ENCODE data around the gene COPS2.

DNA sequence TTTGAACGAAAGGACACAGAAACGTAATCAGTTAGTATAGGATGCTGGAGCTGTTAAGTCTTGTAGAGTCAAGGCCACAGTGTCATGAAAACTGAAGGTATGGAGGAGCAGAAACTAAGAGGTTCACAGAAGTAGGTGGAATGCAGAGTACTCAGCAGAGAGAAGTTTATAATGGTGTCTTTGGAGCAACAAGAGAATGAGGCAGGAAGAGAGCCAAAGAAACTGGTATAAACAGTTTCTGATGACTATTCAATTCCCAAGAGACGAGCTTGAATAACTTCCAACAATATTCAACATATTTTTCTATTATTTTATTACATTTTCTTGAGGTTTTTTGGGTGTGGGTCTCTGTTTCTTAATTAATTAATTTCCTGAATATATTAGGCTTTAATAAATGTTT is 44.3 kb upstream of the COPS2 start:
- TF ChIP-seq EP300 (IDR thresholded peaks at IDR 0.05; ENCODE audit: borderline replicate concordance in 1 of 2, control insufficient read depth in 1 of 2, low read depth in 2 of 2, low read length in 2 of 2) (no peak), KDM1A (IDR thresholded peaks at IDR 0.05; ENCODE audit: borderline replicate concordance) (no peak), STAT3 (IDR thresholded peaks at IDR 0.05; ENCODE audit: low read depth, low read length) (no peak), POLR2A (IDR thresholded peaks at IDR 0.05; ENCODE audit: low read depth, low read length) (no peak), TCF7 (IDR thresholded peaks at IDR 0.05; ENCODE audit: borderline replicate concordance) (no peak), POLR2AphosphoS2 (IDR thresholded peaks at IDR 0.05; ENCODE audit: low read depth, low read length) (no peak), SUPT20H (IDR thresholded peaks at IDR 0.05; ENCODE audit: borderline replicate concordance, control insufficient read depth, low read depth, low read length) (no peak), MXI1 (IDR thresholded peaks at IDR 0.05; ENCODE audit: low read depth, low read length) (no peak), RFX5 (IDR thresholded peaks at IDR 0.05; ENCODE audit: low read depth, low read length) (no peak), MEF2A (IDR thresholded peaks at IDR 0.05; ENCODE audit: insufficient read depth, low read depth, low read length) (no peak)
- TF ChIP-seq, protein P1, sequence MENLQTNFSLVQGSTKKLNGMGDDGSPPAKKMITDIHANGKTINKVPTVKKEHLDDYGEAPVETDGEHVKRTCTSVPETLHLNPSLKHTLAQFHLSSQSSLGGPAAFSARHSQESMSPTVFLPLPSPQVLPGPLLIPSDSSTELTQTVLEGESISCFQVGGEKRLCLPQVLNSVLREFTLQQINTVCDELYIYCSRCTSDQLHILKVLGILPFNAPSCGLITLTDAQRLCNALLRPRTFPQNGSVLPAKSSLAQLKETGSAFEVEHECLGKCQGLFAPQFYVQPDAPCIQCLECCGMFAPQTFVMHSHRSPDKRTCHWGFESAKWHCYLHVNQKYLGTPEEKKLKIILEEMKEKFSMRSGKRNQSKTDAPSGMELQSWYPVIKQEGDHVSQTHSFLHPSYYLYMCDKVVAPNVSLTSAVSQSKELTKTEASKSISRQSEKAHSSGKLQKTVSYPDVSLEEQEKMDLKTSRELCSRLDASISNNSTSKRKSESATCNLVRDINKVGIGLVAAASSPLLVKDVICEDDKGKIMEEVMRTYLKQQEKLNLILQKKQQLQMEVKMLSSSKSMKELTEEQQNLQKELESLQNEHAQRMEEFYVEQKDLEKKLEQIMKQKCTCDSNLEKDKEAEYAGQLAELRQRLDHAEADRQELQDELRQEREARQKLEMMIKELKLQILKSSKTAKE (IDR thresholded peaks at IDR 0.05; ENCODE audit: low read depth, poor library complexity, severe bottlenecking), result no peak
- TF ChIP-seq, protein P2, sequence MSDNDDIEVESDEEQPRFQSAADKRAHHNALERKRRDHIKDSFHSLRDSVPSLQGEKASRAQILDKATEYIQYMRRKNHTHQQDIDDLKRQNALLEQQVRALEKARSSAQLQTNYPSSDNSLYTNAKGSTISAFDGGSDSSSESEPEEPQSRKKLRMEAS (IDR thresholded peaks at IDR 0.05; ENCODE audit: low read depth, low read length), result no peak
- TF ChIP-seq, protein P3, sequence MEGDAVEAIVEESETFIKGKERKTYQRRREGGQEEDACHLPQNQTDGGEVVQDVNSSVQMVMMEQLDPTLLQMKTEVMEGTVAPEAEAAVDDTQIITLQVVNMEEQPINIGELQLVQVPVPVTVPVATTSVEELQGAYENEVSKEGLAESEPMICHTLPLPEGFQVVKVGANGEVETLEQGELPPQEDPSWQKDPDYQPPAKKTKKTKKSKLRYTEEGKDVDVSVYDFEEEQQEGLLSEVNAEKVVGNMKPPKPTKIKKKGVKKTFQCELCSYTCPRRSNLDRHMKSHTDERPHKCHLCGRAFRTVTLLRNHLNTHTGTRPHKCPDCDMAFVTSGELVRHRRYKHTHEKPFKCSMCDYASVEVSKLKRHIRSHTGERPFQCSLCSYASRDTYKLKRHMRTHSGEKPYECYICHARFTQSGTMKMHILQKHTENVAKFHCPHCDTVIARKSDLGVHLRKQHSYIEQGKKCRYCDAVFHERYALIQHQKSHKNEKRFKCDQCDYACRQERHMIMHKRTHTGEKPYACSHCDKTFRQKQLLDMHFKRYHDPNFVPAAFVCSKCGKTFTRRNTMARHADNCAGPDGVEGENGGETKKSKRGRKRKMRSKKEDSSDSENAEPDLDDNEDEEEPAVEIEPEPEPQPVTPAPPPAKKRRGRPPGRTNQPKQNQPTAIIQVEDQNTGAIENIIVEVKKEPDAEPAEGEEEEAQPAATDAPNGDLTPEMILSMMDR (IDR thresholded peaks at IDR 0.05 in 2 of 3, conservative IDR thresholded peaks at IDR 0.05 in 1 of 3; ENCODE audit: control insufficient read depth in 2 of 3, extremely low read depth in 1 of 3, insufficient read depth in 1 of 3, low read depth in 3 of 3, low read length in 3 of 3), result no peak
- TF ChIP-seq, protein P4, sequence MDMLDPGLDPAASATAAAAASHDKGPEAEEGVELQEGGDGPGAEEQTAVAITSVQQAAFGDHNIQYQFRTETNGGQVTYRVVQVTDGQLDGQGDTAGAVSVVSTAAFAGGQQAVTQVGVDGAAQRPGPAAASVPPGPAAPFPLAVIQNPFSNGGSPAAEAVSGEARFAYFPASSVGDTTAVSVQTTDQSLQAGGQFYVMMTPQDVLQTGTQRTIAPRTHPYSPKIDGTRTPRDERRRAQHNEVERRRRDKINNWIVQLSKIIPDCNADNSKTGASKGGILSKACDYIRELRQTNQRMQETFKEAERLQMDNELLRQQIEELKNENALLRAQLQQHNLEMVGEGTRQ (IDR thresholded peaks at IDR 0.05; ENCODE audit: borderline replicate concordance, low read depth, low read length), result no peak
